Trophoblast cell (in vitro differentiated cells and primary cell): ENCODE results near the gene DUS2.
"Not testable (repeated sequence)": the region's sequence is repeated elsewhere in the genome, so short reads cannot be mapped to it uniquely, and the experiment has no call there.

Experiments
- DNase-seq, 2 donors: peaks; one replicate each; pipeline ENCODE4 v3.0.0-alpha.2; 2016
- H2AFZ ChIP-seq: 2 replicates; pipeline ENCODE4 v1.6.1; 2013; ENCODE audit warnings: low read length, moderate library complexity, mild to moderate bottlenecking; ENCODE audit not compliant: insufficient read depth, poor library complexity
- H2AK5ac ChIP-seq: 2 replicates; pipeline ENCODE4 v1.6.1; 2013; ENCODE audit warnings: mild to moderate bottlenecking, low read length
- H2BK120ac ChIP-seq: 2 replicates; pipeline ENCODE4 v1.6.1; 2013; ENCODE audit warnings: low read length, mild to moderate bottlenecking, moderate library complexity; ENCODE audit not compliant: insufficient read depth, poor library complexity
- H2BK12ac ChIP-seq: 2 replicates; pipeline ENCODE4 v1.6.1; 2013; ENCODE audit warnings: mild to moderate bottlenecking, low read length, moderate library complexity
- H2BK5ac ChIP-seq: 2 replicates; pipeline ENCODE4 v1.6.1; 2013; ENCODE audit warnings: low read length, low read depth, moderate library complexity, mild to moderate bottlenecking; ENCODE audit not compliant: poor library complexity
- H3K14ac ChIP-seq: 2 replicates; pipeline ENCODE4 v1.6.1; 2013; ENCODE audit warnings: mild to moderate bottlenecking, low read length
- H3K18ac ChIP-seq: 2 replicates; pipeline ENCODE4 v1.6.1; 2013; ENCODE audit warnings: mild to moderate bottlenecking, low read length
- H3K23ac ChIP-seq: 2 replicates; pipeline ENCODE4 v1.6.1; 2013; ENCODE audit warnings: low read length
- H3K27ac ChIP-seq: 2 replicates; pipeline ENCODE4 v1.5.1; 2013; ENCODE audit warnings: low read depth, mild to moderate bottlenecking, inconsistent platforms, low read length, moderate library complexity
- H3K27me3 ChIP-seq: 2 replicates; pipeline ENCODE4 v1.6.1; 2013; ENCODE audit warnings: inconsistent platforms, mild to moderate bottlenecking, low read length, moderate library complexity; ENCODE audit not compliant: insufficient read depth
- H3K36me3 ChIP-seq, 2 experiments: 1 replicate in 1 of 2; 2 replicates in 1 of 2; pipeline ENCODE4 v1.6.1; 2013; ENCODE audit warnings: low read length in 2 of 2, mild to moderate bottlenecking in 2 of 2, moderate library complexity in 1 of 2; ENCODE audit not compliant: insufficient read depth in 2 of 2, control insufficient read depth in 1 of 2
- H3K4ac ChIP-seq: 2 replicates; pipeline ENCODE4 v1.6.1; 2013; ENCODE audit warnings: low read depth, mild to moderate bottlenecking, low read length, moderate library complexity
- H3K4me1 ChIP-seq, 2 experiments: 1 replicate in 1 of 2; 2 replicates in 1 of 2; pipeline ENCODE4 v1.6.1; 2013; ENCODE audit warnings: low read length in 2 of 2, mild to moderate bottlenecking in 2 of 2, moderate library complexity in 1 of 2; ENCODE audit not compliant: insufficient read depth in 2 of 2, control insufficient read depth in 1 of 2
- H3K4me2 ChIP-seq: 2 replicates; pipeline ENCODE4 v1.6.1; 2013; ENCODE audit warnings: inconsistent platforms, mild to moderate bottlenecking, low read length, moderate library complexity
- H3K4me3 ChIP-seq: 2 replicates; pipeline ENCODE4 v1.5.1; 2013; ENCODE audit warnings: mild to moderate bottlenecking, low read depth, low read length, inconsistent platforms
- H3K79me1 ChIP-seq: one replicate; pipeline ENCODE4 v1.6.1; 2013; ENCODE audit warnings: low read length
- H3K79me2 ChIP-seq: 2 replicates; pipeline ENCODE4 v1.6.1; 2013; ENCODE audit warnings: low read length, mild to moderate bottlenecking; ENCODE audit not compliant: control insufficient read depth, insufficient read depth, poor library complexity
- H3K9ac ChIP-seq: 2 replicates; pipeline ENCODE4 v1.6.1; 2013; ENCODE audit warnings: mild to moderate bottlenecking, low read length
- H3K9me3 ChIP-seq: 2 replicates; pipeline ENCODE4 v1.6.1; 2013; ENCODE audit warnings: low read depth, mild to moderate bottlenecking, control low read depth, inconsistent platforms, low read length; ENCODE audit not compliant: insufficient read depth
- H4K12ac ChIP-seq: 2 replicates; pipeline ENCODE4 v1.6.1; 2013; ENCODE audit warnings: low read depth, mild to moderate bottlenecking, low read length, moderate library complexity
- H4K8ac ChIP-seq: 2 replicates; pipeline ENCODE4 v1.6.1; 2013; ENCODE audit warnings: low read depth, mild to moderate bottlenecking, low read length, moderate library complexity
- H4K91ac ChIP-seq: one replicate; pipeline ENCODE4 v1.6.1; 2013; ENCODE audit warnings: low read depth, mild to moderate bottlenecking, low read length, moderate library complexity
- WGBS: extraction: QIAGEN DNeasy Blood & Tissue Kit; methylation state at CpG from one replicate; pipeline ENCODE4 v1.1.7; 2013; ENCODE audit warnings: missing lambda C conversion rate; ENCODE audit not compliant: insufficient read length, insufficient coverage; ENCODE audit errors: extremely low coverage; 5-methylcytosine and 5-hydroxymethylcytosine counted together

The DUS2 gene

GRCh38 chr16:68009157-68009735 lies 13.8 kb upstream of the DUS2 start:
- H3K36me3 ChIP-seq, result no peaks in the 10 kb centered on the region
- H3K4me3 ChIP-seq, result no peak overlapping the region
- H2AK5ac ChIP-seq, result no peak overlapping the region
- peaks cover 8% of the 10 kb centered on the region for H3K79me1 ChIP-seq
- no peak overlapping the region for H4K12ac ChIP-seq
- H3K4me1 ChIP-seq, result peaks cover 4 to 14% of the 10 kb centered on the region in 2 experiments
- no CpG with 5 or more reads among the region's 9 CpGs for WGBS
- H3K14ac ChIP-seq, result no peak overlapping the region
- no peak overlapping the region for H2BK120ac ChIP-seq
- H4K91ac ChIP-seq, result no peak overlapping the region
- H3K9ac ChIP-seq, result peak overlapping the region; percentile 40
- H4K8ac ChIP-seq, result no peak overlapping the region
- H2BK5ac ChIP-seq, result no peak overlapping the region
- H3K27me3 ChIP-seq, result no peaks in the 10 kb centered on the region
- H3K79me2 ChIP-seq, result no peaks in the 10 kb centered on the region
- H2BK12ac ChIP-seq, result no peak overlapping the region
- DNase-seq, result no peak
- no peak overlapping the region for H3K4me2 ChIP-seq
- no peak overlapping the region for H3K4ac ChIP-seq
- H3K9me3 ChIP-seq, result no peaks in the 10 kb centered on the region
- no peak overlapping the region for H2AFZ ChIP-seq
- peak overlapping the region; percentile 22 for H3K23ac ChIP-seq
- H3K27ac ChIP-seq, result no peak overlapping the region
- no peak overlapping the region for H3K18ac ChIP-seq

GRCh38 chr16:68009872-68010271 lies 13.2 kb upstream of the DUS2 start:
- H3K79me2 ChIP-seq, H3K4me3 ChIP-seq, H3K4me2 ChIP-seq, H3K27me3 ChIP-seq, H2AK5ac ChIP-seq, H3K36me3 ChIP-seq, H2BK5ac ChIP-seq, H3K4ac ChIP-seq, H3K23ac ChIP-seq, H2BK12ac ChIP-seq, H2BK120ac ChIP-seq, H3K9ac ChIP-seq, DNase-seq, H3K79me1 ChIP-seq, H3K18ac ChIP-seq, H2AFZ ChIP-seq, H4K91ac ChIP-seq, H4K8ac ChIP-seq, H3K27ac ChIP-seq, H3K9me3 ChIP-seq, H3K14ac ChIP-seq, H4K12ac ChIP-seq: not testable (repeated sequence)
- peaks cover 4 to 12% of the 10 kb centered on the region in 2 experiments for H3K4me1 ChIP-seq
- WGBS, result no CpG with 5 or more reads among the region's 4 CpGs

GRCh38 chr16:68013440-68013839 lies 9.6 kb upstream of the DUS2 start:
- no peak for DNase-seq
- Histone ChIP-seq H3K79me2 (no peaks in the 10 kb centered on the region), H3K4me2 (no peak overlapping the region), H2AK5ac (no peak overlapping the region), H2AFZ (no peak overlapping the region), H2BK5ac (no peak overlapping the region), H3K4me1 (peaks cover 0 to 1% of the 10 kb centered on the region in 2 experiments), H3K23ac (no peak overlapping the region), H3K79me1 (no peaks in the 10 kb centered on the region), H3K27me3 (no peaks in the 10 kb centered on the region), H3K36me3 (no peaks in the 10 kb centered on the region), H3K4me3 (no peak overlapping the region), H3K9ac (no peak overlapping the region), H2BK120ac (no peak overlapping the region), H3K9me3 (no peaks in the 10 kb centered on the region), H4K8ac (no peak overlapping the region), H3K4ac (no peak overlapping the region), H4K12ac (no peak overlapping the region), H3K14ac (no peak overlapping the region), H3K18ac (no peak overlapping the region), H4K91ac (no peak overlapping the region), H3K27ac (no peak overlapping the region), H2BK12ac (no peak overlapping the region)
- WGBS, result no CpG with 5 or more reads among the region's 1 CpG

GRCh38 chr16:68015681-68016080 lies 7.4 kb upstream of the DUS2 start, which contains the start of gene DPEP2NB:
Gene DPEP2NB, minus strand, starts transcription at chr16:68015911. Its CDS starts 141 bp downstream, at chr16:68015770.
- Histone ChIP-seq H3K79me1 (no peaks in the 10 kb centered on the region), H3K14ac (no peak within 1 kb of the TSS), H3K9ac (no peak within 1 kb of the TSS), H2BK12ac (no peak within 1 kb of the TSS), H2BK5ac (no peak within 1 kb of the TSS), H3K4me3 (no peak within 1 kb of the TSS), H3K79me2 (no peaks in the 10 kb centered on the region), H3K18ac (no peak within 1 kb of the TSS), H3K27ac (no peak within 1 kb of the TSS), H4K91ac (peak within 1 kb of the TSS; percentile 5), H2AK5ac (no peak within 1 kb of the TSS), H3K23ac (no peak within 1 kb of the TSS), H2AFZ (no peak within 1 kb of the TSS), H3K27me3 (no peaks in the 10 kb centered on the region), H4K12ac (no peak within 1 kb of the TSS), H3K4me1 (peaks cover 0 to 1% of the 10 kb centered on the region in 2 experiments), H3K4me2 (no peak within 1 kb of the TSS), H4K8ac (no peak within 1 kb of the TSS), H3K36me3 (no peaks in the 10 kb centered on the region), H3K4ac (no peak within 1 kb of the TSS), H2BK120ac (no peak within 1 kb of the TSS), H3K9me3 (no peaks in the 10 kb centered on the region)
- DNase-seq, result peak; percentile 57 to 92
- no CpG with 5 or more reads among the region's 5 CpGs for WGBS
